K562 (cell line): Measurements from ENCODE around the gene RINL. TPM values are rescaled to one million over a fixed set of nuclear protein-coding genes. Genes with fewer than 3 reads are reported as not detected.

Experiments used
- ATAC-seq: fragments of 200-7000 bp; cut with Tn5 transposase; 3 replicates; pipeline ENCODE4 v1.9.1; 2020; ENCODE audit warnings: moderate library complexity
- BruUV-seq: library from RNA; stranded (reverse); fragments of 400-500 nt; replicated peaks from 2 replicates; lab custom pipeline; 2021; lab: Mats Ljungman, UMichigan
- CTCF ChIA-PET: fragments of 300-600 bp; formaldehyde crosslinking; extraction: SDS; loops from one replicate; lab custom pipeline; 2021; ENCODE audit warnings: low intra/inter-chr PET ratio; lab: Yijun Ruan, JAX
- POLR2A ChIA-PET: fragments of 300-600, 350-650 bp; sonication (Branson Sonifier 250); formaldehyde crosslinking; extraction: SDS; loops from one replicate; lab custom pipeline; 2021; ENCODE audit warnings: antibody characterized with exemption, inconsistent platforms; lab: Yijun Ruan, JAX
- DNase-seq, 4 experiments: peaks; one replicate each; pipeline versions ENCODE4 v3.0.0 to v3.0.0-alpha.2; 2011 to 2018; ENCODE audit warnings: low spot score in 3 of 4, mixed read lengths in 3 of 4; ENCODE audit errors: extremely low read depth in 1 of 4
- FAIRE-seq: peaks from 2 replicates; lab custom pipeline; 2011; peaks lifted over from hg19 to GRCh38; lab: Jason Lieb, UNC
- H2AFZ ChIP-seq: 2 replicates; pipeline ENCODE4 v1.6.0; 2011; ENCODE audit warnings: low read depth, low read length, control low read depth, inconsistent platforms
- H3K27ac ChIP-seq: fragments of 200-600 bp; 3 replicates; pipeline ENCODE4 v1.8.0; 2011; ENCODE audit warnings: low read depth, mild to moderate bottlenecking, control low read depth, inconsistent platforms, low read length, moderate library complexity, mixed read lengths; ENCODE audit errors: extremely low read depth
- H3K27me3 ChIP-seq, 2 experiments: fragments of 300-600 bp in 1 of 2; 2 replicates in 1 of 2; 3 replicates in 1 of 2; pipeline versions ENCODE4 v1.6.0 to v1.8.0; 2011; ENCODE audit warnings: inconsistent platforms in 2 of 2, low read length in 2 of 2, mild to moderate bottlenecking in 1 of 2, mixed read lengths in 1 of 2, moderate library complexity in 1 of 2; ENCODE audit not compliant: control insufficient read depth in 2 of 2, insufficient read depth in 2 of 2
- H3K36me3 ChIP-seq: fragments of 300-600 bp; 3 replicates; pipeline ENCODE4 v1.8.0; 2011; ENCODE audit warnings: mild to moderate bottlenecking, low read length, inconsistent platforms; ENCODE audit not compliant: control insufficient read depth, insufficient read depth
- H3K4me1 ChIP-seq, 2 experiments: fragments of 200-600 bp in 1 of 2; replicated peaks in 1 of 2; 2 replicates in 1 of 2; 3 replicates in 1 of 2; pipeline versions ENCODE4 v1.5.1 to v1.8.0; 2011; ENCODE audit warnings: inconsistent platforms in 2 of 2, low read length in 2 of 2, mild to moderate bottlenecking in 1 of 2, mixed read lengths in 1 of 2, moderate library complexity in 1 of 2; ENCODE audit not compliant: control insufficient read depth in 2 of 2, insufficient read depth in 2 of 2
- H3K4me2 ChIP-seq: 2 replicates; pipeline ENCODE4 v1.6.1; 2011; ENCODE audit warnings: low read length, control low read depth, inconsistent platforms, mixed read lengths; ENCODE audit not compliant: insufficient read depth
- H3K4me3 ChIP-seq: fragments of 200-600 bp; sonication (generic), shearing (Covaris generic); 2 replicates; pipeline ENCODE4 v1.5.1; 2016; ENCODE audit warnings: control low read depth, inconsistent platforms
- H3K79me2 ChIP-seq: fragments of 200-600 bp; 3 replicates; pipeline ENCODE4 v1.8.0; 2011; ENCODE audit warnings: low read length, inconsistent platforms; ENCODE audit not compliant: control insufficient read depth, insufficient read depth
- H3K9ac ChIP-seq, 2 experiments: 2 replicates each; pipeline versions ENCODE4 v1.6.0 to v1.6.1; 2011; ENCODE audit warnings: low read depth in 2 of 2, low read length in 2 of 2, control low read depth in 1 of 2, inconsistent platforms in 1 of 2, mild to moderate bottlenecking in 1 of 2, mixed read lengths in 1 of 2; ENCODE audit not compliant: insufficient read depth in 1 of 2
- H3K9me1 ChIP-seq: one replicate; pipeline ENCODE4 v1.6.0; 2011; ENCODE audit warnings: inconsistent platforms, mild to moderate bottlenecking, low read length, moderate library complexity; ENCODE audit not compliant: control insufficient read depth, insufficient read depth
- H3K9me3 ChIP-seq: replicated peaks from 2 replicates; pipeline ENCODE4 v1.5.1; 2011; ENCODE audit warnings: low read depth, low read length, inconsistent platforms; ENCODE audit not compliant: control insufficient read depth, insufficient read depth
- H4K20me1 ChIP-seq: replicated peaks from 2 replicates; pipeline ENCODE4 v1.6.1; 2011; ENCODE audit warnings: low read length, inconsistent platforms, mixed read lengths; ENCODE audit not compliant: control insufficient read depth, insufficient read depth
- GATA2 ChIP-seq: sonication (generic); formaldehyde crosslinking; IDR thresholded peaks from 2 replicates; pipeline ENCODE4 v1.4.0; 2020; ENCODE audit warnings: mild to moderate bottlenecking, missing genetic modification reagents
- SAP30 ChIP-seq: fragments of 200-600 bp; sonication (generic); IDR thresholded peaks from 2 replicates; pipeline ENCODE4 v1.6.1; 2012; ENCODE audit warnings: borderline replicate concordance, low read depth, mild to moderate bottlenecking, moderate library complexity, low read length, control low read depth, inconsistent platforms; ENCODE audit not compliant: insufficient read depth, poor library complexity, severe bottlenecking
- U2AF1 ChIP-seq: fragments of 200-400 bp; formaldehyde crosslinking; optimal IDR thresholded peaks from 2 replicates; pipeline ENCODE3; 2017; ENCODE audit warnings: mild to moderate bottlenecking, low read depth, low read length, moderate library complexity
- ZBED1 ChIP-seq: IDR thresholded peaks from 2 replicates; pipeline ENCODE4 v1.6.1; 2014
- ZNF316 ChIP-seq: fragments of 450-650 bp; IDR thresholded peaks from 2 replicates; pipeline ENCODE4 v1.6.1; 2016
- WGBS: fragments of 100-300 bp; shearing (Covaris generic); methylation state at CpG from one replicate; pipeline ENCODE4 v1.1.6; 2016; ENCODE audit warnings: low coverage, mixed read lengths; ENCODE audit not compliant: insufficient coverage; ENCODE audit errors: missing lambda C conversion rate; 5-methylcytosine and 5-hydroxymethylcytosine counted together
- in situ Hi-C: fragments of 300-500 bp; cut with MboI; formaldehyde crosslinking; loops from 4 replicates; pipeline ENCODE4 v1.15.0; 2018; ENCODE audit warnings: inconsistent platforms, mixed read lengths
- intact Hi-C: fragments of 100-400 bp; cut with micrococcal nuclease; formaldehyde crosslinking; loops from 2 replicates; pipeline ENCODE4 v1.14.2; 2022
- polyA plus RNA-seq, 8 experiments: library from polyadenylated mRNA; depleted of rRNA in 4 of 8; stranded (reverse) in 5 of 8; unstranded in 3 of 8; fragments of >200 nt; fragmentation: Nextera tagmentation in 2 of 8; fragmentation: Illumina TruSeq in 1 of 8; extraction: Ambion mirVana in 2 of 8; extraction: Trizol in 1 of 8; gene quantifications; 2 replicates each; pipeline versions ENCODE4 v1.2.1 to v1.2.3, GENCODE V29; 2011 to 2014; ENCODE audit warnings: inconsistent platforms in 1 of 8, missing spikeins in 1 of 8
- total RNA-seq, 7 experiments: library from RNA; depleted of rRNA in 6 of 7; stranded (reverse); fragments of >200 nt in 6 of 7; fragmentation: Illumina TruSeq in 2 of 7; extraction: Trizol in 2 of 7; gene quantifications; 2 replicates each; pipeline versions ENCODE4 v1.2.1 to v1.2.3, GENCODE V29; 2011 to 2021; ENCODE audit warnings: low replicate concordance in 1 of 7
- TF ChIP-seq, protein P1 (sequence below): sonication (generic); formaldehyde crosslinking; IDR thresholded peaks from 2 replicates; pipeline ENCODE4 v1.8.0; 2022; ENCODE audit warnings: missing genetic modification reagents, mild to moderate bottlenecking, moderate library complexity, borderline replicate concordance
- TF ChIP-seq, protein P2 (sequence below): sonication (generic); formaldehyde crosslinking; IDR thresholded peaks from 2 replicates; pipeline ENCODE4 v1.8.0; 2023; ENCODE audit warnings: mild to moderate bottlenecking, missing genetic modification reagents

RINL gene
- total and polyA plus RNA-seq, 9 of the 15 experiments (the other 6 are each of a cell fraction or from before 2014, with no cell fraction given) = 0.82 to 10.9 (median 4.9) TPM

DNA sequence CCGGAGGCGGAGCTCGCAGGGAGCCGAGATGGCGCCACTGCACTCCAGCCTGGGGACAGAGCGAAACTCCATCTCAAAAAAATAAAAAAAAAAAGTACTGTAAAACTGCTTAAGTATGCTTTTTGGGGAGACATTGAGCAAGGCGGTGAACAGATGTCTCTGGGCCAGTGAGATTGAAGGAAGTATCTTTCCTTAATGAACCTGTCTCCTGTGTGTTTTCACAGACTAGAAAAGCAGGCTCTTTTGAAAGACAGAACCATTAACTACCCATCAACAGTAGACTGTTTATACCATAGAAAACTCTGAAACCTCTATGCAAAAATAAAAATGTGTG lies 45.0 kb downstream of the RINL start:
- no peaks in the 10 kb centered on the region for H3K9me3 ChIP-seq
- H3K9ac ChIP-seq = no peak overlapping the region
- ATAC-seq (no peak), FAIRE-seq (no peak), DNase-seq (no peak)
- intact Hi-C loops = loop anchor here (5.0 kb wide), 2 partner anchors 96 to 99 kb away; partner anchors contain the start of genes MRPS12 and SARS2
- H4K20me1 ChIP-seq = 0 out of 2 replicates have a peak, but pooled peaks cover 4% of the 10 kb centered on the region
- peaks cover 10% of the 10 kb centered on the region for H3K79me2 ChIP-seq
- ChIA-PET CTCF (no interaction called here), POLR2A (interaction anchor here (1.3 to 2.1 kb wide), 2 partner anchors 13 to 354 kb away, joined by 3 to 6 read pairs; no protein-coding TSS in a partner anchor)
- no peaks in the 10 kb centered on the region for H3K9me1 ChIP-seq
- H3K36me3 ChIP-seq = peaks cover 38% of the 10 kb centered on the region
- H3K4me3 ChIP-seq = no peak overlapping the region
- TF ChIP-seq, protein P1, sequence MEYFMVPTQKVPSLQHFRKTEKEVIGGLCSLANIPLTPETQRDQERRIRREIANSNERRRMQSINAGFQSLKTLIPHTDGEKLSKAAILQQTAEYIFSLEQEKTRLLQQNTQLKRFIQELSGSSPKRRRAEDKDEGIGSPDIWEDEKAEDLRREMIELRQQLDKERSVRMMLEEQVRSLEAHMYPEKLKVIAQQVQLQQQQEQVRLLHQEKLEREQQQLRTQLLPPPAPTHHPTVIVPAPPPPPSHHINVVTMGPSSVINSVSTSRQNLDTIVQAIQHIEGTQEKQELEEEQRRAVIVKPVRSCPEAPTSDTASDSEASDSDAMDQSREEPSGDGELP (CRISPR knock-in tag) = no peak
- TF ChIP-seq SAP30 = no peak
- TF ChIP-seq U2AF1 = no peak
- TF ChIP-seq ZNF316 = peak; percentile 13; the same call in 1 of the 2 replicates
- TF ChIP-seq GATA2 (CRISPR knock-in tag) = no peak
- TF ChIP-seq, protein P2, sequence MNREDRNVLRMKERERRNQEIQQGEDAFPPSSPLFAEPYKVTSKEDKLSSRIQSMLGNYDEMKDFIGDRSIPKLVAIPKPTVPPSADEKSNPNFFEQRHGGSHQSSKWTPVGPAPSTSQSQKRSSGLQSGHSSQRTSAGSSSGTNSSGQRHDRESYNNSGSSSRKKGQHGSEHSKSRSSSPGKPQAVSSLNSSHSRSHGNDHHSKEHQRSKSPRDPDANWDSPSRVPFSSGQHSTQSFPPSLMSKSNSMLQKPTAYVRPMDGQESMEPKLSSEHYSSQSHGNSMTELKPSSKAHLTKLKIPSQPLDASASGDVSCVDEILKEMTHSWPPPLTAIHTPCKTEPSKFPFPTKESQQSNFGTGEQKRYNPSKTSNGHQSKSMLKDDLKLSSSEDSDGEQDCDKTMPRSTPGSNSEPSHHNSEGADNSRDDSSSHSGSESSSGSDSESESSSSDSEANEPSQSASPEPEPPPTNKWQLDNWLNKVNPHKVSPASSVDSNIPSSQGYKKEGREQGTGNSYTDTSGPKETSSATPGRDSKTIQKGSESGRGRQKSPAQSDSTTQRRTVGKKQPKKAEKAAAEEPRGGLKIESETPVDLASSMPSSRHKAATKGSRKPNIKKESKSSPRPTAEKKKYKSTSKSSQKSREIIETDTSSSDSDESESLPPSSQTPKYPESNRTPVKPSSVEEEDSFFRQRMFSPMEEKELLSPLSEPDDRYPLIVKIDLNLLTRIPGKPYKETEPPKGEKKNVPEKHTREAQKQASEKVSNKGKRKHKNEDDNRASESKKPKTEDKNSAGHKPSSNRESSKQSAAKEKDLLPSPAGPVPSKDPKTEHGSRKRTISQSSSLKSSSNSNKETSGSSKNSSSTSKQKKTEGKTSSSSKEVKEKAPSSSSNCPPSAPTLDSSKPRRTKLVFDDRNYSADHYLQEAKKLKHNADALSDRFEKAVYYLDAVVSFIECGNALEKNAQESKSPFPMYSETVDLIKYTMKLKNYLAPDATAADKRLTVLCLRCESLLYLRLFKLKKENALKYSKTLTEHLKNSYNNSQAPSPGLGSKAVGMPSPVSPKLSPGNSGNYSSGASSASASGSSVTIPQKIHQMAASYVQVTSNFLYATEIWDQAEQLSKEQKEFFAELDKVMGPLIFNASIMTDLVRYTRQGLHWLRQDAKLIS (CRISPR knock-in tag) = no peak
- TF ChIP-seq ZBED1 = no peak
- BruUV-seq = no TSS peak
- no peak overlapping the region for H3K27ac ChIP-seq
- H2AFZ ChIP-seq = no peak overlapping the region
- no peak overlapping the region for H3K4me2 ChIP-seq
- 90% methylated on average over 7 of the region's 7 CpGs for WGBS
- H3K27me3 ChIP-seq = no peaks in the 10 kb centered on the region
- in situ Hi-C loops = no loop called here
- peaks cover 11 to 29% of the 10 kb centered on the region in 2 experiments; a peak in 4 of 5 replicates for H3K4me1 ChIP-seq
